ENCODE measurements around the gene SRRM3.
A peak's percentile ranks its signal among the peaks of the same experiment; 100 is the strongest.
"Not testable (repeated sequence)": the region's sequence is repeated elsewhere in the genome, so short reads cannot be mapped to it uniquely, and the experiment has no call there.

The SRRM3 gene

DNA sequence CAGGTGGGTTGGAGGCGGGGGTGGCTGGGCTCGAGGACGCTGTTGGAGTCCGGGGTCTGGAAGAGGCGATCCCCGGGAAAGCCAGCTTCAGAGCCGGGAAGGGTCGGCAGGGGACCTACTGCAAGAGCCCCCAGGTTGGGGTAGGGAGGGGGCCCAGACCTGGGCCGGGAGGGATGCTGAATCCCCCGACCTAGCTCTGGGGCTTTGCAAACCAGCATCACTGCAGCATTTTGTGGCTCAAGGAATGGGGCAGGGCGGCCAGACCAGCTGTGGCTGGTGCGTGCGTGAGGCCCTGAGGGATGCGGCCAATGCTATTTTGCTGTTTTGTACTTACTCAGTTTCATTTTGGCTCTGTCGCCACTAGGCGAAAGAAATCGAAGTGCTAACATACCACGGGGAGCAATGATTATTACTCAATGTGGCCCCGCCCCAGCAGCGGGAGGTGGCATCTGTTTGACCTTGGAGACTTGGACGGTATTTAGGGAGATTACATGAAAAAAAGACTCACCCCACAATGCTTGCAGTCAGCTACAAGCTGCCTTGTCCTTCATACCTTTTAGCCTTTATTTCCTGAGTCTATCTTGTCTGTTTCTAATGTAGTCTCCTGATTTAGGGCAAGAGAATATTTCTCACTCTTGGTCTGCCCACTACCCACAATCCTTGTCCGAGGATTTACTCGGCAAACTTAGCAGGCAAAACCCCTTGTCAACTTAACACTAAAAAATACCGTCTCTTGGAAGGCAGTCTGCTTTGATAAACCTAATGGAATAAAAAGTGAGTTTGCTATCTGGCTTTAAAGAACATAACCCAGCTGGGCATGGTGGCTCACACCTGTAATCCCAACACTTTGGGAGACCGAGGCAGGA, 117.0 kb downstream of the SRRM3 start:
- peak; percentile 69 for DNase-seq

- DNase-seq, result no peak
Measured at GRCh38 chr7:76325092-76325491, 123.4 kb downstream of the SRRM3 start.

GRCh38 chr7:76325811-76326210, 124.1 kb downstream of the SRRM3 start:
- no peak for DNase-seq

GRCh38 chr7:76326646-76327233, 125.0 kb downstream of the SRRM3 start:
- DNase-seq, result no peak

DNA sequence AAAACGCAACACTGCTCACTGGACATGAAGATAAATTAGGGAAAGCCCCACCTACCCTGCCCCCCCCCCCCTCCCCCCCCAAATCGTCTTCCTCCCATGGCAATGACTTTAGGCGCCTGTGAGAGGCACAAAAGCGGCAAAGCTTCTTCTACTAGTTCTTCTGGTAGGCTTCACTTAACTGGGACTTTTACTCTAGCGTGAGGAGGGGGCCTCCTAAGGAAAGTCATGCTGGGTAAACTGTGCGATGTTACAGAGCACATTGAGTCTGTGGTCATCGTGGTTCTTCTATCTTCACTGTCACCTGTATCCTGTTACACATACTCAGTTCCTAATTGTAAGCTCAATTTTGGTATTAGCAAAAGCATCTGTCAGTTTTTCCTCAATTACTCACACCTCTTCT, 125.9 kb downstream of the SRRM3 start:
- no peak for DNase-seq

DNA sequence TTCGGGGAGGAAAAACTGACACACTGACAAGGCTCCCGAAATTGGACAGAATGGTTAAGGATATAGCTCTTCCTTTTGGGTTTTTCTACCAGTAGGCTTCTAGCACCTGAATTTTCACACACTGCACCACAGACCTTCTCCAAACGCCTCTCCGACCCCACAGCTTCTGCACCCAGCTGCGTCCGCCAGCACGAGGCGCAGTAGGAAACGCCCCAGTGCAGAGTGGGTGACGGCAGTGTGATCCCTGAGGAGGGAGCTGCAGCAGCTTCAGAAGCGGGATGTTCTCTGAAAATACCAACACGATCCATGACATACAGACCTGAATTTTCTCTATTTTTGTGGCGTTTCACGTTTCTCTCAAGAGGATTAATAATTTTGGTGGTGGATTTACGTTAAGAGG, 126.7 kb downstream of the SRRM3 start:
- DNase-seq, result no peak

DNA sequence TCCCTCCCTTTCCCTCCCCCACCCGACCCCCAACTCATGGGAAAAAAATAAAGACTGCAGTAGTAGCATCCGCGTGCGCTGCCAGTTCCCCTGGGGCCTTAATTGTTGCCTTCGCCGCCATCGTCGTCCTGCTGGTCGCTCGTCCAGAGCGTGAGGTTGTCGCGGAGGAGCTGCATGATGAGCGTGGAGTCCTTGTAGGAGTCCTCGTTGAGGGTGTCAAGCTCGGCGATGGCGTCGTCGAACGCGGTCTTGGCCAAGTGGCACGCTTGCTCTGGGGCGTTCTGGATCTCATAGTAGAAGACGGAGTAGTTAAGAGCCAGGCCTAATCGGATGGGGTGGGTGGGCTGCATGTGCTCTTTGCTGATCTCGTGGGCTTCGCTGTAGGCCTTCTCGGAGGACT, 127.8 kb downstream of the SRRM3 start:
- no peak for DNase-seq

DNA sequence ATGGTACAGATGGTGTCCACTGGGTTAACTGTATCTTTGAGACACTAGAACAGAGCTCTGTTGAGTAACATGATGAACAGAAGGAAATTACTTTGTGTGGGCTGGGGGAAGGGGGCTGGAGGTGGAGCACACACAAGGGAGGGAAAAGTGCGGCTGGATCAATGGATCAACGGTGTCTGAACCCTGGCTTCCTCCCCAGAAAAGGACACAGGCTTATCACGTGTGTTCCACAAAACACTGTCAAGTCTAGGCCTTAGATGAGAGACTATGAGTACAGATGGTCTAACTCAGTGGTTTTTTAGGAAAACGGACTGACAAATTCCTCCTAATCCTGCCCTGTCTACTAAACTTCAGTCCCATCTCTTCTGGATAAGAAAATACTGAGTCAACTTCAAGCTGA, 128.6 kb downstream of the SRRM3 start:
- no peak for DNase-seq

DNA sequence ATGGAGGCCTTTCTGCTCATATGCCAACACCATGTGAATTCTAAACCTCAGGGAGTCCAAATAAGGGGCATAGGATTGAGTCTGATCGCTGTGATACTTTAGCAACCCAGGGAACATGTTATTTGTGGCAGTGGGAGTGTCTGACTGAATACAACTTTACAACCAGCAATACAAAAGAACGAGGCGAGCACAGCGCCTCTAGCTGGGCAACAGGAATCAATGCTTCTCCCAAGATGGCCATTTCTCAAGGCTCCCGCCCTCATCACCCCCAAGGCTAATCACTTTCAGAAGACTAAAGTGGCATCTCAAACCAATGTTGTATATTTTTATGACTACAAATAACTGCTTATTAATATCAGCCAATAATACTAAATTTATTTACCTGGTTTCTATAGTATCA, 129.0 kb downstream of the SRRM3 start:
- no peak for DNase-seq

DNA sequence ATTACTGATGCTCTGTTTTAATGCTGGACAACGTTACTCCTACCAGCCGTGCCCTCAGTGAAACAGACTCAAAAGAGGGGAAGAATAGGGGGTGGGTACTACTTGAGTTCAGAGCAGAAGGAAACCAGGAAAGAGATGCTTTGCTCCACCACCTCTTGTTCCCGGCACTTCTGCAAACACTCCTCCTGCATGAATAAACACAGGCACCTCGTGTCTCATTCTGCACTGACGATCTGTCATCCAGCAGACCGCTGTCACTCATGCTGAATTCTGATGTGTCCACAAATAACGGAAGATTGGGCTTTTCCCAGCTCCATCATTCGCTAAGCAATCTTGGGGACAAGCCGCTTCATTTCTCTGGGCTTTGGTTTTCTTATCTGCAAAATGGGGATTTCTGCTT, 130.4 kb downstream of the SRRM3 start:
- no peak for DNase-seq

GRCh38 chr7:76333511-76334101, 131.9 kb downstream of the SRRM3 start:
- no peak for DNase-seq

GRCh38 chr7:76334320-76334967, 132.7 kb downstream of the SRRM3 start:
- no peak for DNase-seq

DNA sequence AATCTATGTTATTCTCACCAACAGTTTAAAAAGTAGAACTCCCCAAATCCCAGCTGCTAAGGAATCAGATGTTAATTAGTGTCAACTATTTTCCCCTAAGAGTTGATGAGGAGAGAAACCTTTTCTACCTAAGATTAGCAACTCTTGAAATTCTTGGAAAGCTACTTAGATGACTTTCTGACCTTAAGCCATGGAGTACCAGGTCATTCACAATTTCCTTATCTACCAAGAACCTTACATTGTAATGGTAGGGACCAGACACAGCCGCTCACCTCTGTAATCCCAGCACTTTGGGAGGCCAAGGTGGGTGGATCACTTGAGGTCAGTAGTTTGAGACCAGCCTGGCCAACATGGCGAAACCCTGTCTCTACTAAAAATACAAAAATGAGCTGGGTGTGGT, 133.7 kb downstream of the SRRM3 start:
- not testable (repeated sequence) for DNase-seq

DNA sequence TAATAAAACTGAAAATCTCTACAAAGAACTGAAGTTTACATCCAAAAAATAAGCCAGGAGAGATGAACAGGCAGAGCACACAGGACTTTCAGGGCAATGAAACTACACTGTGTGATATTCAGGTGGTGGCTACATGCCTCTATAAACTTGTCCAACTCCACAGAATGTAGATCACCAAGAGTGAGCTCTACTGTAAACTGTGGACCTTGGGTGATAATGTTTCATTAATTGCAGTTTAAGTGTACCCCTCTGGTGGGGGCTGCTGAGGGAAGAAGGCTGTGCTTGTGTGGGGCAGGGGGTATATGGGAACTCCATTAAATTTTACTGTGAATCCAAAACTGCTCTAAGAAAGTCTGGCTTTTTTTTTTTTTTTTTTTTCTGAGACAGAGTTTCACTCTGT, 134.4 kb downstream of the SRRM3 start:
- DNase-seq, result no peak

All from NCI-H2171 treated with DMSO at 0.1 percent for 48 hours (cell line).